GM12875 (cell line): Measurements from ENCODE around the gene GDNF.

Source experiments
- H3K4me3 ChIP-seq: one replicate; pipeline ENCODE4 v1.5.1; 2011; ENCODE audit warnings: low read depth, low read length, control low read depth
- CTCF ChIP-seq: IDR thresholded peaks from 2 replicates; pipeline ENCODE4 v1.5.1; 2011; ENCODE audit warnings: low read depth, mild to moderate bottlenecking, control low read depth, inconsistent platforms, low read length, moderate library complexity, borderline replicate concordance; ENCODE audit not compliant: insufficient read depth

GDNF gene

GRCh38 chr5:37838933-37839341 is 904 bp downstream of the GDNF start:
- TF ChIP-seq CTCF = no peak
- H3K4me3 ChIP-seq = no peak overlapping the region

- TF ChIP-seq CTCF = 0 out of 2 replicates have a peak, but pooled peaks have one; percentile 3
- no peak overlapping the region for H3K4me3 ChIP-seq
These were observed 1.5 kb downstream of the GDNF start for GRCh38 chr5:37838152-37838932.

GRCh38 chr5:37837414-37838032 is 2.3 kb downstream of the GDNF start:
- peak overlapping the region; percentile 15 for H3K4me3 ChIP-seq
- TF ChIP-seq CTCF = peak; percentile 87

- TF ChIP-seq CTCF = no peak
- H3K4me3 ChIP-seq = peak overlapping the region; percentile 15
These were observed 3.0 kb downstream of the GDNF start for GRCh38 chr5:37836592-37837413.

GRCh38 chr5:37836235-37836591 is 3.6 kb downstream of the GDNF start:
- no peak overlapping the region for H3K4me3 ChIP-seq
- no peak for TF ChIP-seq CTCF

GRCh38 chr5:37835380-37835973 is 4.4 kb downstream of the GDNF start:
- H3K4me3 ChIP-seq = no peak overlapping the region

More at GRCh38 chr5:37835380-37835973, 4.4 kb downstream of the GDNF start:
- no peak for TF ChIP-seq CTCF
